Tongue (tissue), 2 donors: Measurements from ENCODE around the gene RASSF5. TPM values are rescaled to one million over a fixed set of nuclear protein-coding genes. Genes with fewer than 3 reads are reported as not detected.
"Not testable (repeated sequence)": the region's sequence is repeated elsewhere in the genome, so short reads cannot be mapped to it uniquely, and the experiment has no call there.

ENCODE experiments used
- DNase-seq: peaks from one replicate; pipeline ENCODE4 v3.0.0-alpha.2; 2015
- total RNA-seq: library from RNA; depleted of rRNA; stranded (reverse); fragments of >200 nt; gene quantifications from one replicate; pipeline ENCODE4 v1.2.3, GENCODE V29; 2014

Gene RASSF5
- total RNA-seq, 1 donor from 2014 or later = 12.8 TPM

DNA sequence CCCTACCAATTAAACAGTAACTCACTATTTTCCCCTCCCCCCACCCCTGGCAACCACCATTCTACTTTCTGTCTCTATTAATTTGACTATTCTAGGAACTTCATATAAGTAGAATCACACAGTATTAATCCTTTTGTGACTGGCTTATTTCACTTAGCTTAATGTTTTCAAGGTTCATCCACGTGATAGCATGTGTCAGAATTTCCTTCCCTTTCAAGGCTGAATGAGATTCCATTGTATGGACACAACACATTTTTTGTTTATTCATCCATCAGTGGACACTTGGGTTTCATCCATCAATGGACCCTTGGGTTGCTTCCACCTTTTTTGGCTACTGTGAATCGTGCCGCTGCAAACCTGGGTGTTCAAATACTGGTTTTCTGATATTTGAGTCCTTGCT is 63.2 kb downstream of the RASSF5 start:
- no peak for DNase-seq

DNA sequence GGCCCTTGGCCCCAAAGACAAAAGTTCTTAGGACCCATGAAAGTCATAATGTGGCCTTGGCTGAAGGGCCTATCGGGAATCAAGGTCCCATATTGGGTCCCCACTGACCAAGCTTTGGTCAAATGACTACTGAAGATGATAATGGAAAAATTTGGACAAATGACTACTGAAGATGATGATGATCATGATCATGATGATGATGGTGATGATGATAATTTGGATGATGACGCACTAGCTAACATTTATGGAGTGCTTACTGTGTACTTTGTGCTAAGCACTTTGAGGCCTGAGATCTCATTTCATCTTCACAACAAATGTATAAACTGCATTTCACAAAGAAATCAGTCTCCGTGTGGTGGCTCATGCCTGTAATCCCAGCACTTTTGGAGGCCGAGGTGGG is 65.5 kb downstream of the RASSF5 start:
- no peak for DNase-seq

DNA sequence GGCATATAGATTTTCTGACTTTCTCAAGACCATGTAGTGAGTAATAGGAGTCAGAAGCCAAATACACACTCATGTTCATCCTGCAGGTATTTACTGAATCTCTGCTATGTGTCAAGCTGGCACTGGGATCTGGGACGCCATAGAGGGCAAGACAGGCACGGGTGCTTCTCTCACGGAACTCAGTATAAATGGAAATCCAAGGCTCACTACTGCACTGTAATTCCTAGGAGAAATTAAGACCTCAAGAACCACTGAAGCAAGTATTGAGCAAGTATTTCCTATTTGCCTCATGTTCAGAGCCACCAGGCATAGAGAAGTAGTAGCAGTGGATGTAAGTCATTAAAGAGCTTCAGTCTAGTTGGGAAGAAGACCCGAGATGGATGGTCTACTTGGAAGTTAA is 66.0 kb downstream of the RASSF5 start:
- no peak for DNase-seq

- no peak for DNase-seq
These were observed 66.4 kb downstream of the RASSF5 start for GRCh38 chr1:206573762-206574161.

- DNase-seq = peak; percentile 95
These were observed 68.0 kb downstream of the RASSF5 start for GRCh38 chr1:206575165-206575893.

DNA sequence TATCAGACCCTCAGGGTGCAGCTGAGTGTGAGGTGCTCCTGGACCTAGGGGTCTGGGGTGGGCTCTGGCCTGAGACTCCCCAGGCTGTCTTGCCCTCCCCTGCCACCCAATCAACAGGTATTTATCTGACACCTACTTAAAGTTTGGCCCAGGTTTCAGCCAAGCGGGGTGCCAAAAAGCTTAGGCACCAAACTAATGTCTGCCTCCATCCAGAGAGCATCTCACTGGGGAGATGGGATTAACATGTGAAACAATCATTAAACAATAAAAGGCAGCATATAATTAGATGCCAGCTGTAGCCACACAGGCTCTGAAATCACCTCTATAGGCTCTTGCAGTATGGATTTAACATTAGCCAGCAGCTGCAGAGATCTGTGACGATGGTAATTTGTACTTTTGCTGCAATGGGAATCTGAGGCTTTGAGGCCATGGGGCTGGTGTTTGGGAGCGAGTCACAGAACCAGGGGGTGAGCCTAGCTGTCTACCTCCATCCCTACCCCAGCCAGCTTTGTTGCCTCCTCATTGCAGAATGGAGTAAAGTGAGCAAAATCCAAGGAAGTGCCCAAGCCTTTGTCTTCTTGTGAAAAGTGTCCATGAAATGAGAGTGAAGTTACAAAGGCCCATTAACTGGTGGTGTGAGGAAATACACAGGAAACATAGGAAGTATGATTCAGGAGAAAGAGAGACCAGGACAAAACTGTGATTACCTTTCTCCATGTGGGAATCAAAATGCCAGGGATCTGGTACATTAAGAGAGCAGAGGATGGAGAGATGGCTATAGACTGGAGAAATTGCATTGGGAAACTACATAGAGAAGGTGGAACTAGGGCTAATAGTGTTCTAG is 68.8 kb downstream of the RASSF5 start:
- peak; percentile 84 for DNase-seq

DNA sequence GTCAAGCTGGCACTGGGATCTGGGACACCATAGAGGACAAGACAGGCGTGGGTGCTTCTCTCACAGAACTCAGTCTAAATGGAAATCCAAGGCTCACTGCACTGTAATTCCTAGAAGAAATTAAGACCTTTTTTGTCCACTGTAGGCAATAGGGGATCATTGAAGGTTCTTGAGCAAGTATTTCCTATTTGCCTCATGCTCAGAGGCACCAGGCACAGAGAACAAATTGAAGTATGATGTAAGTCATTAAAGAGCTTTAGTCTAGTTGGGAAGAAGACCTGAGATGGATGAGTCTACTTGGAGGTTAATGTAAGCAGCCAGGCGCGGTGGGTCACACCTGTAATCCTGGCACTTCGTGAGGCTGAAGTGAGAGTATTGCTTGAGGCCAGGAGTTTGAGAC is 70.3 kb downstream of the RASSF5 start:
- no peak for DNase-seq

- DNase-seq = no peak
These were observed 71.0 kb downstream of the RASSF5 start for GRCh38 chr1:206578068-206578977.

- no peak for DNase-seq
These were observed 71.6 kb downstream of the RASSF5 start for GRCh38 chr1:206578978-206579374.

- DNase-seq = no peak
These were observed 72.6 kb downstream of the RASSF5 start for GRCh38 chr1:206579747-206580437.

DNA sequence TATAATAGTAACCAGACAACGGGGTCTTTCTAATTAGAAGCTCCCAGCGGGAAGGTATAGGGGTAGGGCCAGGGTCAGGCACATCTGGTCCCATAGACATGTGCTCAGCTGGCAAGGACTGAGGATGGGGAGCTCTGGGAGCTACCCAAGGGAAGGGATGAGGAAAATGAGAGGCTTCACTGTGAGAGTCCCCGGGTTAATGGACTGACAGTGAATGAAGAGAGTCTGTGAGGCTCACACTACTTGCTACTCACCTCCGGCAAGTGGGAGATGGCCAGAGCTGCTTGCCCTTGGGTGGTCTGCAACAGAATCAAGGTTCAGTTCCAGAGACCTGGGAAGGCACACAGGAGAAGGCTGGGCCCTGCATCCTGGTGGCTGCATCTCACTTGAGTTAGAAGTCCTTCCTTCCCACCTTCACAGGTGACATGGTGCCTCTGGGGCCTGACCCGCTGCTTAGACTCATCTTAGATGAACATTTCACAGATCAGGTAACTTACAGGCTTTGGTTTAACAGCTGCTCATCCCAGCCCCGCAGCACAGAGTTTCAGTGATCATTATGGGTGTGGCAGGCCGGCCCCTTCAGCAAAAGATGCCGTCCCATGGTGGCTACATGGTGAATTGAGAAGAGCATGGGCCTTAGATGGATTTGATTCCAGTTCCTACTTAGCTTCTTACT is 73.2 kb downstream of the RASSF5 start:
- no peak for DNase-seq

GRCh38 chr1:206581114-206581497 is 73.8 kb downstream of the RASSF5 start:
- DNase-seq = not testable (repeated sequence)

DNA sequence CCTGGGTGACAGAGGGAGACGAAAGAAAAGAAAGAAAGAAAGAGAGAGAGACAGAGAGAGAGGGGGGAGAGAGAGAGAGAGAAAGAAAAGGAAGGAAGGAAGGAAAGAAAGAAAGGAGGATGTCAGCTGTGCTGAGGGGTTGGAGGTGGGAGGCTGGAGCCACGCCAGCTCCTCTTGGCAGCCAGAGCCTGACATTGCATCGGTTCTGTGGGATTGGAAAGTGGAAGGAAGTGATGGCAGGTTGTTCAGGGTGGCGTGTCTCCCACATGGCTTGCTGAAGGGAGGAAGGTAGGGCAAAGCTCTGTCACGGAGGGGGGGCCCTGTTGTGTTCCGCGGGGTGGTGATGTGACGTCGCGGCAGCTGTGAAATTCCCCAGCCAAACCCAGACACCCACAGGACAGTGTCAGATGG is 74.2 kb downstream of the RASSF5 start:
- DNase-seq = peak; percentile 33

DNA sequence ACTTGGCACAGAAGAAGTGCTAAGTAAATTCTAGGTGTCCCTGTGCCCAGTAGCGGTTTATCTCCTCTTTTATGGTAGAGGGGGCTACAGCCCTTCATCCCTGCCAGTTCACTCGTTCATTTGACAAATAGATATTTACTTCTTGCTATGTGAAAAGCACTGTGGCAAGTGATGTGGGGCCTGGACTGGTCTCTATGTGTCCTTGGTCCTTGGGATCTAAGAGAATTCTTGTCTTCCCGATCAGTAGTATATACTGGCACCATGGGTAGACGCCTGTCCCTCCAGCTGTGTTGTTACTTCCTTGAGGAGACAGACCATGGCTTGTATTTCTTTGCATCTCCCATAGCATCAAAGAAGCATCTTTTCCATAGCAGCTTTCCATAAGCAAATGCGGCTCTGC is 75.2 kb downstream of the RASSF5 start:
- no peak for DNase-seq

DNA sequence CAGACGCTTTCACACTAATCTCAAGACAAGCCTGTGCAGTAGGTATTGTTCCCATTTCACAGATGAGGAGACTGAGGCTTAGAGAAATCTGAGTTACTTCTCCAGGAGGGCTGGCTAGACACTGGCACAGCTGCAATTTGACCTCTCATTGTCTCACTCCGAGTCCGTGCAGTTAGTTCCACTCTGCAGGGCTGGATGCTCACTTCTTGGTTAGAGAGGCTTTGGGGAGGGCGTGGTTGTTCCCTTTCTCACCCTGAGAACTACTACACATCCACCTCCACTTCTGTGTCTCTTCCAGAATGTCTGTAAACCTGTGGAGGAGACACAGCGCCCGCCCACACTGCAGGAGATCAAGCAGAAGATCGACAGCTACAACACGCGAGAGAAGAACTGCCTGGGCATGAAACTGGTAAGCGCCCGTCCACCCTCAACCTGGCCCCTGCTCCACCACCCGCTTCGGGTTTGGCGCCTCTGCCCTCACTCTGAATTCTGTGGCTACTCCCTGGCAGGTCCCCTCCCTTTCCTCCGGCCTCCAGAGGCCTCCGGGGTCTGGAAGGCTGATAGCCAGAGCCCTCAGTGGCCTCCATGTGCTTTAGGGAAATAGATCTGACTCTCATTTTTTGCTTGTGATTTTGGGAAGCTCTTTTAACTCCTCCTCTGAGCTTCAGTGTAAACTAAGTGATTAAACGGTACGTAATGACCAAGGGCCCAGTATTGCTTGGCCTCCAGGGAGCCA is 75.8 kb downstream of the RASSF5 start:
- no peak for DNase-seq

GRCh38 chr1:206583707-206584648 is 76.6 kb downstream of the RASSF5 start:
- peak; percentile 88 for DNase-seq

- no peak for DNase-seq
These were observed 77.4 kb downstream of the RASSF5 start for GRCh38 chr1:206584683-206585082.

DNA sequence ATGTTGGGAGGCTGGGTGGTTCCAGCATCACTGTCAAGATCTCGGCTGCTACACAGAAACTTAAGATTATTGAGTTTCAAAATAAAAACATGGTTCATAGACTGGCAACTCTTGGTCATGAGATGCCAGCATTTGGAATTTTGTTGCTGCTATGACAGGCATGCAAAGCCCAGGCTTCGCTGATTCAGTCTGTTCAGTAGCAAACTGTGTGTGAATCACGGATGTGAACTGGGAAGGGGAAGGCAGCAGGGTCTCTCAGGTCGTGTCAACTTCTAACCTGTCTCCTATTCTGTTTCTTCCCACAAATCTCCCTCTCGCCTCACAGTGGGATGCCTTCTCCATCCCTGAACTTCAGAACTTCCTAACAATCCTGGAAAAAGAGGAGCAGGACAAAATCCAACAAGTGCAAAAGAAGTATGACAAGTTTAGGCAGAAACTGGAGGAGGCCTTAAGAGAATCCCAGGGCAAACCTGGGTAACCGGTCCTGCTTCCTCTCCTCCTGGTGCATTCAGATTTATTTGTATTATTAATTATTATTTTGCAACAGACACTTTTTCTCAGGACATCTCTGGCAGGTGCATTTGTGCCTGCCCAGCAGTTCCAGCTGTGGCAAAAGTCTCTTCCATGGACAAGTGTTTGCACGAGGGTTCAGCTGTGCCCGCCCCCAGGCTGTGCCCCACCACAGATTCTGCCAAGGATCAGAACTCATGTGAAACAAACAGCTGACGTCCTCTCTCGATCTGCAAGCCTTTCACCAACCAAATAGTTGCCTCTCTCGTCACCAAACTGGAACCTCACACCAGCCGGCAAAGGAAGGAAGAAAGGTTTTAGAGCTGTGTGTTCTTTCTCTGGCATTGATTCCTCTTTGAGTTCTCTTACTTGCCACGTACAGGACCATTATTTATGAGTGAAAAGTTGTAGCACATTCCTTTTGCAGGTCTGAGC is 79.4 kb downstream of the RASSF5 start:
- peak; percentile 65 for DNase-seq
